GM12872 (cell line): ENCODE measurements around the gene NOTCH1.

Source experiments
- CTCF ChIP-seq: IDR thresholded peaks from 3 replicates; pipeline ENCODE4 v1.5.1; 2011; ENCODE audit warnings: low read depth, mild to moderate bottlenecking, low read length, moderate library complexity; ENCODE audit not compliant: insufficient read depth

The NOTCH1 gene

GRCh38 chr9:136497916-136498695 is 47.7 kb downstream of the NOTCH1 start:
- no peak for TF ChIP-seq CTCF

GRCh38 chr9:136496801-136497620 is 48.8 kb downstream of the NOTCH1 start:
- TF ChIP-seq CTCF: no peak

GRCh38 chr9:136496181-136496580 is 49.7 kb downstream of the NOTCH1 start:
- no peak for TF ChIP-seq CTCF

- no peak for TF ChIP-seq CTCF
Measured at GRCh38 chr9:136495238-136495800, 50.5 kb downstream of the NOTCH1 start.

- TF ChIP-seq CTCF: no peak
Measured at GRCh38 chr9:136494531-136495215, 51.2 kb downstream of the NOTCH1 start.

GRCh38 chr9:136494012-136494411 is 51.8 kb downstream of the NOTCH1 start:
- TF ChIP-seq CTCF: no peak

GRCh38 chr9:136493567-136493971 is 52.3 kb downstream of the NOTCH1 start:
- no peak for TF ChIP-seq CTCF
